Measurements from ENCODE around the gene REXO2.

The REXO2 gene

DNA sequence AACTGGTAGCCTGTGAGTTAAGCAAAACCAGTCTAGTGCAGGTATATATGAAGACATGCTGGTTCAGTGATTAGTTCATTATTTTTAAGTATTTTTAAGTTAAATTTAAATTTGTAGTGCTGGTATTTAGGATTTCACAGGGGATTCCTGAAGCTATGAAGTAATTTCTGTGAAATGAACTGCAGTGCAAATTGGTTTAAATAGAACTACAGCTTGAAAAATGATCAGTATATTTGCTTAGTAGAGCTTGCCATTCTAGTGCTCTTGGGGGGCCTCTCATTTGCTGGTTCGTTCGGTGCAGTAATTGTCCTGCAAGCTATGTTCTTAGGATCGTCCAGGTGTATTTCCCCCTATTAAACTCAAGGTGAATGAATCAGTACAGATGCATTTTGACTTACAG lies 13.1 kb downstream of the REXO2 start:
- TF ChIP-seq, protein P1, sequence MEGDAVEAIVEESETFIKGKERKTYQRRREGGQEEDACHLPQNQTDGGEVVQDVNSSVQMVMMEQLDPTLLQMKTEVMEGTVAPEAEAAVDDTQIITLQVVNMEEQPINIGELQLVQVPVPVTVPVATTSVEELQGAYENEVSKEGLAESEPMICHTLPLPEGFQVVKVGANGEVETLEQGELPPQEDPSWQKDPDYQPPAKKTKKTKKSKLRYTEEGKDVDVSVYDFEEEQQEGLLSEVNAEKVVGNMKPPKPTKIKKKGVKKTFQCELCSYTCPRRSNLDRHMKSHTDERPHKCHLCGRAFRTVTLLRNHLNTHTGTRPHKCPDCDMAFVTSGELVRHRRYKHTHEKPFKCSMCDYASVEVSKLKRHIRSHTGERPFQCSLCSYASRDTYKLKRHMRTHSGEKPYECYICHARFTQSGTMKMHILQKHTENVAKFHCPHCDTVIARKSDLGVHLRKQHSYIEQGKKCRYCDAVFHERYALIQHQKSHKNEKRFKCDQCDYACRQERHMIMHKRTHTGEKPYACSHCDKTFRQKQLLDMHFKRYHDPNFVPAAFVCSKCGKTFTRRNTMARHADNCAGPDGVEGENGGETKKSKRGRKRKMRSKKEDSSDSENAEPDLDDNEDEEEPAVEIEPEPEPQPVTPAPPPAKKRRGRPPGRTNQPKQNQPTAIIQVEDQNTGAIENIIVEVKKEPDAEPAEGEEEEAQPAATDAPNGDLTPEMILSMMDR (IDR thresholded peaks at IDR 0.05) = no peak
- H3K27ac ChIP-seq = no peak overlapping the region
- peaks cover 8% of the 10 kb centered on the region for H3K36me3 ChIP-seq

DNA sequence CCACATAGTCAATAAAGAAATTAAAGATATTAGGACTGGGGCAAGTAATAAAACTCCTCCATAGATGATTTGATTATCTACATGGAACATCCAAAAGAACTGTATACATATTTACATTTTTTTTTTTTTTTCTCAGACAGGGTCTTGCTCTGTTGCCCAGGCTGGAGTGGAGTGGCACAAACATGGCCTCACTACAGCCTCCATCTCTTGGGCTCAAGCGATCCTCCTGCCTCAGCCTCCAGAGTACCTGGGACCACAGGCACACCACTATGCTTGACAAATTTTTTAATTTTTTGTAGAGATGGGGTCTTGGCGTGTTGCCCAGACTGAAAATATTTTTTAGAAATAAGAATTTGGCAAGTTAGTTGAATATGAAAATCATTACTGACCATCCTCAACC lies 24.7 kb downstream of the REXO2 start:
- TF ChIP-seq, protein P1 (IDR thresholded peaks at IDR 0.05) = no peak

More for the DNA sequence above, 13.1 kb downstream of the REXO2 start:
- Histone ChIP-seq H3K9me3 (no peaks in the 10 kb centered on the region), H3K4me1 (ENCODE audit: control insufficient read depth in 1 of 2, insufficient read depth in 1 of 2, low read depth in 1 of 2, low read length in 1 of 2) (no peaks in the 10 kb centered on the region), H3K27me3 (no peaks in the 10 kb centered on the region), H3K4me3 (ENCODE audit: low read depth in 1 of 2, low read length in 1 of 2) (no peak overlapping the region)

DNA sequence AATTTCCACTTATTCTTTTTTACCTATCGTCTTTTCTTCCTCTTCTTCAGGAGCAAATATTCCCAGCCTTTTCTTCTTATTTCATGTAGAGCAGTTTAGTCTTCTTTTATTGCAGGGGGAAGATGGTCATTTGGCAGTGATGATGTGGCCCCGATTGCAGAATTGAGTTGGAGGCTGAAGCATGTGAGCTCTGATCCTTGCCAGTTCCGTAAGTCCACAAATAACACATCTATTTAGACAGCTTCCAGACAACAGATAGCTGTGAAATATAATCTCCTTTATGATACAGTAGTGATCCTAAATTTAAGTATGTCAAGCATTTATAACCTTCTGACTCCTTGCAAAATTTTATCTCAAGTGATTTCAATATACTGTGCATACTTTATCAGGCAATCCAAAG lies 27.5 kb downstream of the REXO2 start:
- no peaks in the 10 kb centered on the region for H3K36me3 ChIP-seq
- H3K27ac ChIP-seq = no peak overlapping the region
- H3K9me3 ChIP-seq = no peaks in the 10 kb centered on the region
- no peaks in the 10 kb centered on the region for H3K4me1 ChIP-seq (ENCODE audit: control insufficient read depth in 1 of 2, insufficient read depth in 1 of 2, low read depth in 1 of 2, low read length in 1 of 2)
- TF ChIP-seq, protein P1 (IDR thresholded peaks at IDR 0.05) = no peak
- no peaks in the 10 kb centered on the region for H3K27me3 ChIP-seq
- no peak overlapping the region for H3K4me3 ChIP-seq (ENCODE audit: low read depth in 1 of 2, low read length in 1 of 2)

More for the DNA sequence above, 24.7 kb downstream of the REXO2 start:
- Histone ChIP-seq H3K4me3 (ENCODE audit: low read depth in 1 of 2, low read length in 1 of 2) (no peak overlapping the region), H3K27ac (no peak overlapping the region), H3K9me3 (no peaks in the 10 kb centered on the region), H3K36me3 (no peaks in the 10 kb centered on the region), H3K27me3 (no peaks in the 10 kb centered on the region), H3K4me1 (ENCODE audit: control insufficient read depth in 1 of 2, insufficient read depth in 1 of 2, low read depth in 1 of 2, low read length in 1 of 2) (no peaks in the 10 kb centered on the region)

DNA sequence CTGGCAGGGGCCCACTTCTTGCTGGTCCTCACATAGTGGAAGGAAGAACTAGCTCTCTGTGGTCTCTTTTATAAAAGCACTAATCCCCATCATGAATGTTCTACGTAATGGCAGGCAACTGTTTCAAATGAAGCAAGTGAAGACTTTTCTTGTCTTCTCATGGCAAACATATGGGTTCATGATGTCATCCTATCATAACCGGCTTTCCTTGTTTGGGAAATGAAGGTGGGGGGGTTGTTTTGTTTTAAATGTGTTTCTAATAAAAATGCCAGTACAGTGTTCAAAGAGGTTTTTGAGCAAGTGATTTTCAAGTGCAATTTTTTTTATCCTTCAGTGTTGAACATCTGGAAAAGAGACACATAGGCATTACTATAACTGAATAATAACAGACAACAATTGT lies 33.4 kb downstream of the REXO2 start:
- Histone ChIP-seq H3K36me3 (no peaks in the 10 kb centered on the region), H3K27me3 (no peaks in the 10 kb centered on the region), H3K4me1 (ENCODE audit: control insufficient read depth in 1 of 2, insufficient read depth in 1 of 2, low read depth in 1 of 2, low read length in 1 of 2) (no peaks in the 10 kb centered on the region), H3K27ac (no peak overlapping the region), H3K4me3 (ENCODE audit: low read depth in 1 of 2, low read length in 1 of 2) (no peak overlapping the region), H3K9me3 (no peaks in the 10 kb centered on the region)
- TF ChIP-seq, protein P1 (IDR thresholded peaks at IDR 0.05) = no peak

DNA sequence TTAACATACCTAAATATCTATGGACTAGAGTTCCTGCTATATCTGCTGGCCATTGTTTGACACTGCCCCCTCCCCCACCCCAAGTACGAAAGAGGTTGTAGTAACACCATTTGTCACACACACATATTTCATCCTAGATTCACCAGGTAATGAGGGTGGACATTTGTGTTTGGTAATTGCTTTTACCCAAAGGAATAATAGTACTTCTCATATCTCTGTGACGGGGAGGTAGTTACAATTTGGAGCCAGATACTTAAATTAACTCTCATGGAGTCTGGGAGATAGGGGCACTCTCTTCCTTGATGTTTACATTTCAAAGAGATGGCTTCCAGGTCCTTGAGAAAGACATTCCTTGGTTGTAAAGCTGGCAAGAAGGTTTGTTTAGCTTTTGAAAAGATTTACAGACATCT lies 38.7 kb downstream of the REXO2 start:
- TF ChIP-seq, protein P1 (IDR thresholded peaks at IDR 0.05) = no peak
- no peaks in the 10 kb centered on the region for H3K27me3 ChIP-seq
- no peaks in the 10 kb centered on the region for H3K9me3 ChIP-seq
- no peak overlapping the region for H3K27ac ChIP-seq
- H3K36me3 ChIP-seq = no peaks in the 10 kb centered on the region
- no peak overlapping the region for H3K4me3 ChIP-seq (ENCODE audit: low read depth in 1 of 2, low read length in 1 of 2)
- no peaks in the 10 kb centered on the region for H3K4me1 ChIP-seq (ENCODE audit: control insufficient read depth in 1 of 2, insufficient read depth in 1 of 2, low read depth in 1 of 2, low read length in 1 of 2)

DNA sequence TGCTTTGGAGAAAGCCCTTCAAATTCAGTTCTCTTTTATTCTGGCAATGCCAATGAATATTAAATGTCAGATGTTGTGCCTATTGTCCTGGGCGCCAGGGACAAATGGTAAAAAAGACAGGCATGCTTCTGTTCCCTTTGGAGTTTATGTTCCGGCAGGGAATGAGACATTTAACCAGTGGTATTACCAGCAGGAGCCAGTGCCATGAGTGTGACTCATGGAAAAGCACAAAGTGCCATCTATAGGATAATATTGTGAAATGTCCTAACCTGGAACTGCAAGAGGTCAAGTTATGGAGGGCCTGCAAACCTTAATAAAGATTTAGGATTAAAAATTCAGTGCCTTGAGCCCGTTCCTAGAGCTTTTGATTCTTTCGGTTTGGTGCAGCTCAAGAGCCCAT lies 39.5 kb downstream of the REXO2 start:
- H3K36me3 ChIP-seq = no peaks in the 10 kb centered on the region
- H3K27ac ChIP-seq = no peak overlapping the region
- no peaks in the 10 kb centered on the region for H3K9me3 ChIP-seq
- TF ChIP-seq, protein P1 (IDR thresholded peaks at IDR 0.05) = no peak
- no peak overlapping the region for H3K4me3 ChIP-seq (ENCODE audit: low read depth in 1 of 2, low read length in 1 of 2)
- H3K27me3 ChIP-seq = no peaks in the 10 kb centered on the region
- H3K4me1 ChIP-seq (ENCODE audit: control insufficient read depth in 1 of 2, insufficient read depth in 1 of 2, low read depth in 1 of 2, low read length in 1 of 2) = no peaks in the 10 kb centered on the region
